Measurements from ENCODE around the gene CFAP299.
A peak's percentile ranks its signal among the peaks of the same experiment; 100 is the strongest.

The CFAP299 gene

GRCh38 chr4:80302616-80303223 lies 32.8 kb upstream of the CFAP299 start:
- no peak for TF ChIP-seq CTCF (IDR thresholded peaks at IDR 0.05; ENCODE audit: low read depth, low read length)

GRCh38 chr4:80305466-80305865 lies 30.1 kb upstream of the CFAP299 start:
- no peak for TF ChIP-seq CTCF (IDR thresholded peaks at IDR 0.05; ENCODE audit: low read depth, low read length)
- no peak overlapping the region for H3K4me3 ChIP-seq (ENCODE audit: low read depth, low read length)

More at GRCh38 chr4:80302616-80303223, 32.8 kb upstream of the CFAP299 start:
- H3K4me3 ChIP-seq (ENCODE audit: low read depth, low read length), result no peak overlapping the region

- H3K4me3 ChIP-seq (ENCODE audit: low read depth, low read length), result no peak overlapping the region
- TF ChIP-seq CTCF (IDR thresholded peaks at IDR 0.05; ENCODE audit: low read depth, low read length), result no peak
These were observed 29.3 kb upstream of the CFAP299 start for GRCh38 chr4:80306260-80306659.

- H3K4me3 ChIP-seq (ENCODE audit: low read depth, low read length), result no peak overlapping the region
- TF ChIP-seq CTCF (IDR thresholded peaks at IDR 0.05; ENCODE audit: low read depth, low read length), result no peak
These were observed 28.3 kb upstream of the CFAP299 start for GRCh38 chr4:80307183-80307735.

- peak overlapping the region; percentile 1; the same call in 1 of the 2 replicates for H3K4me3 ChIP-seq (ENCODE audit: low read depth, low read length)
- no peak for TF ChIP-seq CTCF (IDR thresholded peaks at IDR 0.05; ENCODE audit: low read depth, low read length)
These were observed 27.6 kb upstream of the CFAP299 start for GRCh38 chr4:80307774-80308465.

- no peak overlapping the region for H3K4me3 ChIP-seq (ENCODE audit: low read depth, low read length)
- TF ChIP-seq CTCF (IDR thresholded peaks at IDR 0.05; ENCODE audit: low read depth, low read length), result no peak
These were observed 27.1 kb upstream of the CFAP299 start for GRCh38 chr4:80308466-80308822.

All from WI38 (cell line).